PC-3 (cell line): ENCODE data around the gene ZEB1.

ENCODE experiments used
- EZH2 ChIP-seq: fragments of 300-600 bp; sonication (generic); IDR thresholded peaks from one replicate; pipeline ENCODE4 v1.6.1; 2017; ENCODE audit warnings: antibody characterized with exemption, mild to moderate bottlenecking, low read length; ENCODE audit not compliant: unreplicated experiment
- TF ChIP-seq, protein P1 (sequence below): fragments of 300-600 bp; sonication (generic); conservative IDR thresholded peaks from 2 replicates; pipeline ENCODE4 v1.5.1; 2017; ENCODE audit warnings: antibody characterized with exemption, low read depth, mild to moderate bottlenecking, low read length

DNA sequence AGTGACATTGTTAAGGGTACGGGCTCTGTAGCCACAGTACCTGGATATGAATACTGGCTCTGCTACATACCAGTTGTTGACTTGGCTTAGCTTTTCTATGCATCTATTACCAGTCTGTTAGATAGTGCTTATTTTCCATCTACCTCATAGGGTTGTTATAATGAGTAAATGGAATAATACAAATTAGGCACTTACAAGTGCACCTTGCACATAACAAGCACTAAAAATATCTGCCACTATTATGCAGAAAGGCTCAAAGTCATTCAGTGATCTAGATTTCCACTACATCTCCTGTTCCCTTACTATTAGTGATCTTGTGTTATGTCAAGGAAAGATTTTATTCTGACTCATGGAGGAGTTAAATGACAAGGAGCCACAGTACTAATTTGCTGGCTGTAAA lies 27.9 kb upstream of the ZEB1 start:
- TF ChIP-seq, protein P1, sequence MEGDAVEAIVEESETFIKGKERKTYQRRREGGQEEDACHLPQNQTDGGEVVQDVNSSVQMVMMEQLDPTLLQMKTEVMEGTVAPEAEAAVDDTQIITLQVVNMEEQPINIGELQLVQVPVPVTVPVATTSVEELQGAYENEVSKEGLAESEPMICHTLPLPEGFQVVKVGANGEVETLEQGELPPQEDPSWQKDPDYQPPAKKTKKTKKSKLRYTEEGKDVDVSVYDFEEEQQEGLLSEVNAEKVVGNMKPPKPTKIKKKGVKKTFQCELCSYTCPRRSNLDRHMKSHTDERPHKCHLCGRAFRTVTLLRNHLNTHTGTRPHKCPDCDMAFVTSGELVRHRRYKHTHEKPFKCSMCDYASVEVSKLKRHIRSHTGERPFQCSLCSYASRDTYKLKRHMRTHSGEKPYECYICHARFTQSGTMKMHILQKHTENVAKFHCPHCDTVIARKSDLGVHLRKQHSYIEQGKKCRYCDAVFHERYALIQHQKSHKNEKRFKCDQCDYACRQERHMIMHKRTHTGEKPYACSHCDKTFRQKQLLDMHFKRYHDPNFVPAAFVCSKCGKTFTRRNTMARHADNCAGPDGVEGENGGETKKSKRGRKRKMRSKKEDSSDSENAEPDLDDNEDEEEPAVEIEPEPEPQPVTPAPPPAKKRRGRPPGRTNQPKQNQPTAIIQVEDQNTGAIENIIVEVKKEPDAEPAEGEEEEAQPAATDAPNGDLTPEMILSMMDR = no peak
- no peak for TF ChIP-seq EZH2
